Vagina (tissue), 2 donors: ENCODE results near the gene SYNDIG1.

Experiments
- CTCF ChIP-seq, 3 experiments: fragments of 450-650 bp in 2 of 3; fragments of 200-600 bp in 1 of 3; sonication (generic) in 1 of 3; IDR thresholded peaks; one replicate each; pipeline ENCODE4 v1.5.1; 2017 to 2019; ENCODE audit warnings: antibody characterized with exemption in 3 of 3, mild to moderate bottlenecking in 2 of 3, moderate library complexity in 2 of 3
- POLR2A ChIP-seq, 2 donors: fragments of 450-650 bp; IDR thresholded peaks; one replicate each; pipeline ENCODE4 v1.6.1; 2017; ENCODE audit warnings: antibody characterized with exemption in 2 of 2, mild to moderate bottlenecking in 2 of 2, moderate library complexity in 2 of 2
- POLR2AphosphoS5 ChIP-seq, 2 donors: sonication (generic); formaldehyde crosslinking; IDR thresholded peaks; one replicate each; pipeline ENCODE4 v1.9.0; 2017; ENCODE audit warnings: antibody characterized with exemption in 2 of 2, mild to moderate bottlenecking in 2 of 2, low read depth in 1 of 2; ENCODE audit not compliant: insufficient read depth in 1 of 2

GRCh38 chr20:24661255-24661654 lies 191.8 kb downstream of the SYNDIG1 start:
- TF ChIP-seq CTCF (IDR thresholded peaks at IDR 0.05) (no peak), POLR2A (IDR thresholded peaks at IDR 0.05) (no peak), POLR2AphosphoS5 (IDR thresholded peaks at IDR 0.05; ENCODE audit: insufficient read depth in 1 of 2, low read depth in 1 of 2) (no peak)
